ENCODE results near the gene NUDT16. TPM values are rescaled to one million over a fixed set of nuclear protein-coding genes. Genes with fewer than 3 reads are reported as not detected.

NUDT16 gene
- total RNA-seq, 1 donor from 2014 or later: 30.3 TPM

- no peak for DNase-seq (ENCODE audit: low read depth, low spot score)
- Mint-ChIP-seq H3K9me3 (peaks cover 5% of the 10 kb centered on the region), H3K4me1 (no peaks in the 10 kb centered on the region), H3K36me3 (ENCODE audit: low read depth) (no peaks in the 10 kb centered on the region), H3K4me3 (no peak overlapping the region), H3K27ac (ENCODE audit: unreplicated experiment) (no peak overlapping the region), H3K27me3 (ENCODE audit: low read depth) (no peaks in the 10 kb centered on the region)
- TF ChIP-seq, protein P1, sequence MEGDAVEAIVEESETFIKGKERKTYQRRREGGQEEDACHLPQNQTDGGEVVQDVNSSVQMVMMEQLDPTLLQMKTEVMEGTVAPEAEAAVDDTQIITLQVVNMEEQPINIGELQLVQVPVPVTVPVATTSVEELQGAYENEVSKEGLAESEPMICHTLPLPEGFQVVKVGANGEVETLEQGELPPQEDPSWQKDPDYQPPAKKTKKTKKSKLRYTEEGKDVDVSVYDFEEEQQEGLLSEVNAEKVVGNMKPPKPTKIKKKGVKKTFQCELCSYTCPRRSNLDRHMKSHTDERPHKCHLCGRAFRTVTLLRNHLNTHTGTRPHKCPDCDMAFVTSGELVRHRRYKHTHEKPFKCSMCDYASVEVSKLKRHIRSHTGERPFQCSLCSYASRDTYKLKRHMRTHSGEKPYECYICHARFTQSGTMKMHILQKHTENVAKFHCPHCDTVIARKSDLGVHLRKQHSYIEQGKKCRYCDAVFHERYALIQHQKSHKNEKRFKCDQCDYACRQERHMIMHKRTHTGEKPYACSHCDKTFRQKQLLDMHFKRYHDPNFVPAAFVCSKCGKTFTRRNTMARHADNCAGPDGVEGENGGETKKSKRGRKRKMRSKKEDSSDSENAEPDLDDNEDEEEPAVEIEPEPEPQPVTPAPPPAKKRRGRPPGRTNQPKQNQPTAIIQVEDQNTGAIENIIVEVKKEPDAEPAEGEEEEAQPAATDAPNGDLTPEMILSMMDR (conservative IDR thresholded peaks at IDR 0.05): no peak
Measured at GRCh38 chr3:131403216-131403895, 21.8 kb downstream of the NUDT16 start.

GRCh38 chr3:131405411-131405810, 23.8 kb downstream of the NUDT16 start:
- H3K4me1 Mint-ChIP-seq: no peaks in the 10 kb centered on the region
- H3K27ac Mint-ChIP-seq (ENCODE audit: unreplicated experiment): no peak overlapping the region
- no peak overlapping the region for H3K4me3 Mint-ChIP-seq
- H3K9me3 Mint-ChIP-seq: no peaks in the 10 kb centered on the region
- TF ChIP-seq, protein P1 (conservative IDR thresholded peaks at IDR 0.05): no peak
- no peaks in the 10 kb centered on the region for H3K36me3 Mint-ChIP-seq (ENCODE audit: low read depth)
- no peaks in the 10 kb centered on the region for H3K27me3 Mint-ChIP-seq (ENCODE audit: low read depth)
- no peak for DNase-seq (ENCODE audit: low read depth, low spot score)

DNA sequence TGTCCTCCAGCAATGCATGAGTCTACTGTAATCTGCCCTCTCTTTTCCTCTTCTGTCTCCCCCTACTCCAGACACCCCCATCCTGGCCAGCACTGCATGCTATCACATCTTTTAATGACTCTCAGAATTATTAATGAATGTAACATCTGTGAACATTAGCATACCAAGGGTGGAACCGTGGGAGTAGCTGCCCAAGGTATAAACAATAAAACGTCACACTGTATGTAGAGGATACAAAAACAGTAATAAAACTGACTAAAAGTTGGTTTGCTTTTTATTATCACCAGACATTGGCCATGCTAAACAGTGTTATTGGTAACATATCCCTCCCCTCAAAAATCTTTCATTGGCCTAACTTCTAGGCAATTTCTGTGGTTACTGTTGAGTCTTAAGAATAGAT, 24.7 kb downstream of the NUDT16 start:
- no peak overlapping the region for H3K27ac Mint-ChIP-seq (ENCODE audit: unreplicated experiment)
- no peaks in the 10 kb centered on the region for H3K36me3 Mint-ChIP-seq (ENCODE audit: low read depth)
- no peaks in the 10 kb centered on the region for H3K4me1 Mint-ChIP-seq
- H3K9me3 Mint-ChIP-seq: no peaks in the 10 kb centered on the region
- DNase-seq (ENCODE audit: low read depth, low spot score): no peak
- H3K27me3 Mint-ChIP-seq (ENCODE audit: low read depth): no peaks in the 10 kb centered on the region
- no peak overlapping the region for H3K4me3 Mint-ChIP-seq
- TF ChIP-seq, protein P1 (conservative IDR thresholded peaks at IDR 0.05): no peak

DNA sequence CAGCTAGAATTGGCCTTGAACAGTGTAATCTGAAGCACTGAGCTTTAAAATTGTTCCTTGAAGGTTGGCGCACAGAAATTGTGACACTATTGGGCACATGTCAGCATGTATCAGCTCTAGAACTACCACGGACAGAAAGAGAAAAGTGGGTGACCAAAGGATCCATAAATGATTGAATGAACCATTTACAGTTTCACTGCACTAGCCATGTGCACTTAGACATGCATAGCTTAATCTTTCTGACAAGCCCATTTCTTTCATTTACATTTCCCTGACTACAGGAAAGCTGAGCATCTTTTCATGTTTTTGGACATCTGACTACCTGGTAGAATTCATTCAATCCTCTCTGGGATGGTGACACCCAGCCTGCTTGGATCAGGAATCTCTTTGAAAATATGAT, 36.2 kb downstream of the NUDT16 start:
- no peaks in the 10 kb centered on the region for H3K27me3 Mint-ChIP-seq (ENCODE audit: low read depth)

GRCh38 chr3:131421301-131421700, 39.7 kb downstream of the NUDT16 start:
- Mint-ChIP-seq H3K27ac (ENCODE audit: unreplicated experiment) (no peak overlapping the region), H3K36me3 (ENCODE audit: low read depth) (peaks cover 3% of the 10 kb centered on the region), H3K4me1 (no peaks in the 10 kb centered on the region), H3K4me3 (no peak overlapping the region), H3K9me3 (peaks cover 9% of the 10 kb centered on the region), H3K27me3 (ENCODE audit: low read depth) (no peaks in the 10 kb centered on the region)
- DNase-seq (ENCODE audit: low read depth, low spot score): no peak
- TF ChIP-seq, protein P1 (conservative IDR thresholded peaks at IDR 0.05): no peak

More for the DNA sequence above, 36.2 kb downstream of the NUDT16 start:
- Mint-ChIP-seq H3K27ac (ENCODE audit: unreplicated experiment) (no peak overlapping the region), H3K4me3 (no peak overlapping the region), H3K4me1 (no peaks in the 10 kb centered on the region), H3K9me3 (peaks cover 28% of the 10 kb centered on the region), H3K36me3 (ENCODE audit: low read depth) (peaks cover 14% of the 10 kb centered on the region)
- TF ChIP-seq, protein P1 (conservative IDR thresholded peaks at IDR 0.05): no peak
- no peak for DNase-seq (ENCODE audit: low read depth, low spot score)
